GM18505 (cell line): ENCODE data around the gene PHETA1.
A peak's percentile ranks its signal among the peaks of the same experiment; 100 is the strongest.

Experiments
- ATAC-seq: cut with Tn5 transposase; IDR thresholded peaks from one replicate; pipeline ENCODE4 v1.9.1; 2021; ENCODE audit not compliant: unreplicated experiment
- POLR2A ChIP-seq: IDR thresholded peaks from 4 replicates; pipeline ENCODE4 v1.6.1; 2011; ENCODE audit warnings: borderline replicate concordance; ENCODE audit not compliant: insufficient read depth, insufficient read length; ENCODE audit errors: extremely low read depth

Gene PHETA1

GRCh38 chr12:111369496-111370220, 763 bp upstream of the PHETA1 start:
- TF ChIP-seq POLR2A, result no peak
- ATAC-seq, result no peak

DNA sequence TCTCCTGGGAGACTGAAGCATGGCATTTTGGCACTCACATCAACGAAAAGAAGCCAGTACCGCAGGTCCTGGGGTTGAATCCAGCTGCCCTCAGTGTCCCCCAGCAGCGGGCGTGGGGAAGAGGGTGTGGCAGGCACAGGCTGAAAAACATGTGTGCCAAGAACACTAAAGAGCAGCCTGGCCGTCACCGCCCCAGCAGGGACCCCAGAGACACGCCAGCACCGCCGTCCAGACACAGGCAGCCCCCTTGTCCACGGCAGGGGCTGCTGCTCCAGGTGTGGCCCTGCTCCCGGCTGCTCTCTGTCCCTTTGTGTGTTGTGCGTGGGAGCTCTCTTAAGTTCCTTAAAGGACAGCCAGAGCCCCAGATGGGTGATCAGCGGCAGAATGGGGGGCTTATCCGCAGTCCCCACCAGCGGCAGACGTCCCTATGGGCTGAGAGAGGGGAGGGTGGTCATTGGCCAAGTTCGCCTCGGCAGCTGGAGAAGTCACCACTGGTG, 556 bp downstream of the PHETA1 start:
- ATAC-seq, result peak; percentile 11
- TF ChIP-seq POLR2A, result no peak

GRCh38 chr12:111367661-111368221, 1.2 kb downstream of the PHETA1 start:
- TF ChIP-seq POLR2A, result no peak
- ATAC-seq, result no peak

DNA sequence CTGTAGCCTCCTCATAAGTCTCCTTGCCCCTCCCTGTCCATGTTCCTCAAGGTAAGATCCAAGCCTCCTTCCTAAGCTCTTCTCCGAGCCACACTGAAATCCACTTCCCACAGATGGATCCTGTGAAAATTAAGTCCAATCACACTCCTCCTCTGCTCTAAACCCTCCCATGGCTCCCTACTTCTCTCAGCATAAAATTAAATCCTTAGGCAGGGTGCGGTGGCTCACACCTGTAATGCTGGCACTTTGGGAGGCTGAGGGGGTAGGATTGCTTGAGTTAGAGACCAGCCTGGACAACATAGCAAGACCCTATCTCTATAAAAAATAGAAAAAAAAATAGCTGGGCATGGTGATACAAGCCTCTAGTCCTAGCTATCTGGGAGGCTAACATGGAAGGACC, 2.3 kb downstream of the PHETA1 start:
- no peak for TF ChIP-seq POLR2A
- no peak for ATAC-seq

- TF ChIP-seq POLR2A, result no peak
- ATAC-seq, result no peak
Measured at GRCh38 chr12:111366075-111366474, 2.8 kb downstream of the PHETA1 start.

DNA sequence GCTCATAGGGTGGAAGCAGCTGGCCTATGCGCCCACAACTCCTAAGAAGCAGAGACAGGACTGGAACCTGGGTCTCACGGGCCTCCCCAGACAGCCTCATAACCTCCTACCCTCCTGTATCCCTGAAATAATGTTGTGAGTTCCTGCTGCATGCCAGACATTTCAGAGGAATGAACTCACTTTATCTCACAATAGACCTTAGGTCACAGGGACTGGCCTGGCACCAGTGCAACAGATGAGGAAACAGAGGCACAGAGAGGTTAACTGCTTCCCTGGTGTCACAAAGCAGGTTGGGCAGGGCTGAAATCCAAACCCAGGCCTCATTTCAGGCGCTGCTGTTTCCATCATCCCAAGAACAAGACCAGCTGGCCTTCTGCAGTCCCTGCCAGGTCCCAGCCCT, 5.3 kb downstream of the PHETA1 start:
- no peak for TF ChIP-seq POLR2A
- no peak for ATAC-seq

- no peak for TF ChIP-seq POLR2A
- ATAC-seq, result no peak
Measured at GRCh38 chr12:111362687-111363475, 6.0 kb downstream of the PHETA1 start.

DNA sequence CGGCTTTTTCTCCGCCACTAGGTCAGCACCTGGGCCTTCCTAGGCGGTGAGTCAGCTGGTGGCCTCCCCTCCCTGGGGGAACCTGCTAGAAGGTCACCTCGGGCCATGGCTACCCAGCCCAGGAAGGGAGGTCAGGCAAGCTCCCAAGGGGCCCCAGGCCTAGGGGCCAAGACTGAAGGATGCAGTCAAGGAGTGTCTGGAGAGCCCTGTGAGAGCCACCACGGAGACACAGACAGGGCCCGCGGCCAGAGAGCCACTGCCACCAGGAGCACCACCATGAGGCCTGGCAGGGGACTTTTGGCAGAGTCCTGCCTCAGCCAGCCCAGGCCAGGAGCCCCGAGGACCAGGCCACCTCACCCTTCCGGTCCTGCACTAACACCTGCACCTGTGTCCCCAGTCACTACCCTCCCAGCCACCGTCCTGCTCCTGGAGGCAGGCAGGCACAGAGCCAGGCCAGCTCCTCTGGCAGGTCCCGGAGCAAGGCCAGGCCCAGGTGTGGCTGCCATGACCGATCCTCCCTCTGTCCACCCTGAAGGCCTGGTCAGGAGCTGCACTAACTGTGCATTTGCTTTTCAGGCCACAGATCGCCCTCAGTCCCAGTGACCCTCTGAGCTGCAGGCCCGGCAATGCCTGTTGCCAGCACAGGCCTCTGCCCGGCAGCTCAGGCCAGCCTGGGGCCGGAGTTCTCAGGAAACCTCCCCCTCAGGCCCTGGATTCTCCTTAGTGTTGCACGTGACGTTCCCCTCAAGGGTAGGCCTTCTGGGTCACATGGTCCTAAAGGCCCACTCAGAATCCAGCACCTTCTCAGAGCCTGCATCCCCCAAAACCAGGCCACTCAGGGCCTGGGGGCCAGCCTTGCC, 6.9 kb downstream of the PHETA1 start:
- no peak for ATAC-seq

DNA sequence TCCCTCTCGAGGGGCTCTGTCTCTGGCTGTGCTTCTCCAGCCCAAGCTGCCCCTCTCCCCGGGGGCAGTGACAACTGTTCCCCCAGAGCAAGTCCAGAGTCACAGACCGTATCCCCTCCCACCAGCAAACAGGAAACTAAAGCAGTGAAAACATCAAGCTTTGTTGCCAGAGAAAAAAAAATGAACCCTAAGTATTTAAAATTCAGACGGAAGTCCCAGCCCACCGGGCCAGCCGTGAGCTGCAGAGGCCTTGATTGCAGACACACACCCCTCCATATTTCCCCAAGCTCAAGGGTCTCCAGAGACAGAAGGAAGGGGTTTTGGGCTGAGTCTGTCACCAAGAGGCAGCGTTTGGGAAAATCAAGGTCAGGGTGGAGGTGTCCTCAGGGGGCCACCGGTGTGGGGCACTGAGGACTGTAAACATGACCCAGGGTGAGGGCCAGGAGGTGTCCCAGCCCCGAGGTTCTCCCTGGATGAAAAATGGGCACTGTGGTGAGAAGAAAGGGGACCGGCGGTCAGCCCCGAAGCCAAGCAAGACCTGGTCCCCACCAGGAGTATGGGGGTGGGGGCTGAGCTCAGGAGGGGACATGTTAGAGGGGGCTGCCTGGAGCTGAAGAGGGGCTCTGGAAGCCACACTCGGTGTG, 7.7 kb downstream of the PHETA1 start:
- no peak for ATAC-seq
- TF ChIP-seq POLR2A, result no peak

More for the DNA sequence above, 6.9 kb downstream of the PHETA1 start:
- TF ChIP-seq POLR2A, result no peak

DNA sequence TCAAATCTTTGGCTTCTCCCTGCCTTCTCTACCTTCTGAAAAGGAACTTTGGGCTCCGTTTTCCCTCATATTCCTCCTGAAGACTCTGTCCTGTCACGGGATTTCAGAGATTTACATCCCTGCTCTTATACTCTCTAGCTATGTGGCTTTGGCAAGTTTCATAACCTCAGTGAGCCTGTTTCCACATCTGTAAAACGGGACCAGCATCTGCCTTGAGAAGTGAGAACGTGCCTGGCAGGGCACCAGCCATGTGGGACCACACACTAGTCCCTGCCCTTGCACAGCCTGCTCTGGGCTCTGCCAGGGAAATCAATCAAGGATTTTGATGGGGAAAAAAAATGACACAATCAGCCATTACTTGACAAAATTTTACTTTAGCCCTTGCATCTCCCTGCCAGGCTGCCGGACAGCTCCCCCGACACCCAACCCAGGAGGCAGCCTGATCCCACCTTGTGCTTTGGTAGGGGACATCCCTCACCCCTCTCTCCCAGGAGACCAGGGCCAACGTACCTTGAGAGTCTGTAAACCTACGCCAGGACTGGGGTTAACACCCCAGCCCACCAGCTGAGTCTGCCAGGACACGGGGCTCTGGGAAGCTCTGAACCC, 8.5 kb downstream of the PHETA1 start:
- TF ChIP-seq POLR2A, result no peak
- ATAC-seq, result no peak

GRCh38 chr12:111359914-111360276, 9.0 kb downstream of the PHETA1 start:
- TF ChIP-seq POLR2A, result no peak
- ATAC-seq, result no peak

- no peak for ATAC-seq
- no peak for TF ChIP-seq POLR2A
Measured at GRCh38 chr12:111359231-111359913, 9.5 kb downstream of the PHETA1 start.

DNA sequence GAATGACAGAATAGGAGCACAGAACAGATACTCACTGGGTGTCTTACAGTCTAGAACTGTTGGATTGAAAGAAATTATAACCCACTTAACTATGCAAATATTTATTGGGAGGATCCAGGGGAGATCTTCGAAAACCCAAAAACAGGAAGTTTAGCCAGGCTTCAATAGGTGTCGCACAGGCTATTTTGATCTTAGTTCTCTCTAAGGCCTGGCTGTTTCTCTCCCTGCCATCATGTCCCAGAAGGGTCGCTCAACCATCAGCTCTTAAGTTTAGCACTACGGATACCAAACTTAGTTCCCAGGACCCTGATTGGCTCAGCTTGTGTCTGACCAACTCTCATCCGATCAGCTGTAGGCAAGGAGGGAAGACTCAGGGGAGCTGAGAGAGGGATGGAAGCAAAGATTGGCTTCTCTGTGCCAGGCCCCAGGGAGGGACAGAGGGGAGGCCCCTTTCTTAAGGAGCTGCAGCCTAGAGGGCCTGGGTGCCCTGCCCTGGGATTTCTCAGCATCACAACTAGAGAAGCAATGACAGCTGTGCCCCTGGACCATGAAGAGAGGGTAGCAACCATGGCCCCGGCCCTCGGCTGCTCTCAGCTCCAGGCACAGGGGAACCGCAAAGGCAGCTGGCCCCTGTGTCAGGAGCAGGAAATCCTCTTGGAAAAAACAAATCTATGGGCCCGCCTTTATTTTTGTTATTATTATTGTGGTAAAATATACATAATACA, 13.5 kb downstream of the PHETA1 start:
- no peak for ATAC-seq
- no peak for TF ChIP-seq POLR2A
